ENCODE results near the gene NAIF1. TPM values are rescaled to one million over a fixed set of nuclear protein-coding genes. Genes with fewer than 3 reads are reported as not detected.

The NAIF1 gene
- total RNA-seq, 1 experiment from 2014 or later, result 17.3 TPM

- no peak overlapping the region for H2AFZ ChIP-seq
- no peaks in the 10 kb centered on the region for H3K27me3 ChIP-seq (ENCODE audit: insufficient read depth, low read depth)
- no TSS peak for BruUV-seq (replicated peaks)
- no peaks in the 10 kb centered on the region for H3K79me2 ChIP-seq (ENCODE audit: low read depth)
- no peaks in the 10 kb centered on the region for H3K9me2 ChIP-seq (ENCODE audit: insufficient read depth)
- intact Hi-C loops (cut with micrococcal nuclease; ENCODE audit: unreplicated experiment), result no loop called here
- H3K27ac ChIP-seq, result no peak overlapping the region
- H3K36me3 ChIP-seq (ENCODE audit: low read depth), result no peaks in the 10 kb centered on the region
- H3K4me2 ChIP-seq, result no peak overlapping the region
- CTCF ChIA-PET, result interaction anchor here (0.6 kb wide), 1 partner anchor 662 kb away, joined by 8 read pairs; no protein-coding TSS in a partner anchor
- H3F3A ChIP-seq (ENCODE audit: insufficient read depth, low read depth), result peaks cover 12% of the 10 kb centered on the region; the same call in 1 of the 2 replicates
- no peak overlapping the region for H3K4me3 ChIP-seq
- TF ChIP-seq EZH2 (IDR thresholded peaks at IDR 0.05; ENCODE audit: low read depth) (no peak), CTCF (conservative IDR thresholded peaks at IDR 0.05) (no peak)
- POLR2A ChIA-PET (ENCODE audit: unreplicated experiment), result interaction anchor here (0.6 kb wide), 1 partner anchor 77 kb away, joined by 3 read pairs; no protein-coding TSS in a partner anchor
- H3K9me3 ChIP-seq (ENCODE audit: insufficient read depth, low read depth), result no peaks in the 10 kb centered on the region
- peaks cover 13% of the 10 kb centered on the region for H3K4me1 ChIP-seq (replicated peaks; ENCODE audit: insufficient read depth)
- DNase-seq, result no peak
- no peaks in the 10 kb centered on the region for H4K20me1 ChIP-seq (ENCODE audit: insufficient read depth)
Observed at GRCh38 chr9:128056887-128057723, 10.0 kb downstream of the NAIF1 start.

- Histone ChIP-seq H3K36me3 (ENCODE audit: low read depth) (no peaks in the 10 kb centered on the region), H3K27ac (no peak overlapping the region), H3K9me3 (ENCODE audit: insufficient read depth, low read depth) (no peaks in the 10 kb centered on the region), H3K4me1 (replicated peaks; ENCODE audit: insufficient read depth) (peaks cover 23% of the 10 kb centered on the region), H2AFZ (no peak overlapping the region), H3F3A (ENCODE audit: insufficient read depth, low read depth) (peaks cover 18% of the 10 kb centered on the region; the same call in 1 of the 2 replicates), H4K20me1 (ENCODE audit: insufficient read depth) (no peaks in the 10 kb centered on the region), H3K4me2 (no peak overlapping the region), H3K4me3 (no peak overlapping the region), H3K27me3 (ENCODE audit: insufficient read depth, low read depth) (no peaks in the 10 kb centered on the region), H3K79me2 (ENCODE audit: low read depth) (no peaks in the 10 kb centered on the region), H3K9me2 (ENCODE audit: insufficient read depth) (no peaks in the 10 kb centered on the region)
- CTCF ChIA-PET, result no interaction called here
- intact Hi-C loops (cut with micrococcal nuclease; ENCODE audit: unreplicated experiment), result no loop called here
- TF ChIP-seq EZH2 (IDR thresholded peaks at IDR 0.05; ENCODE audit: low read depth) (no peak), CTCF (conservative IDR thresholded peaks at IDR 0.05) (no peak)
- DNase-seq, result no peak
- POLR2A ChIA-PET (ENCODE audit: unreplicated experiment), result no interaction called here
- BruUV-seq (replicated peaks), result no TSS peak
Observed at GRCh38 chr9:128056086-128056485, 11.0 kb downstream of the NAIF1 start.

GRCh38 chr9:128055344-128056040 is 11.6 kb downstream of the NAIF1 start:
- ChIA-PET POLR2A (ENCODE audit: unreplicated experiment) (no interaction called here), CTCF (no interaction called here)
- DNase-seq, result no peak
- intact Hi-C loops (cut with micrococcal nuclease; ENCODE audit: unreplicated experiment), result no loop called here
- Histone ChIP-seq H3K4me3 (no peak overlapping the region), H3K9me3 (ENCODE audit: insufficient read depth, low read depth) (no peaks in the 10 kb centered on the region), H3K79me2 (ENCODE audit: low read depth) (no peaks in the 10 kb centered on the region), H3K27me3 (ENCODE audit: insufficient read depth, low read depth) (no peaks in the 10 kb centered on the region), H3K4me1 (replicated peaks; ENCODE audit: insufficient read depth) (peaks cover 29% of the 10 kb centered on the region), H3K27ac (no peak overlapping the region), H3K36me3 (ENCODE audit: low read depth) (no peaks in the 10 kb centered on the region), H3F3A (ENCODE audit: insufficient read depth, low read depth) (peaks cover 21% of the 10 kb centered on the region; the same call in 1 of the 2 replicates), H4K20me1 (ENCODE audit: insufficient read depth) (no peaks in the 10 kb centered on the region), H3K4me2 (no peak overlapping the region), H2AFZ (no peak overlapping the region), H3K9me2 (ENCODE audit: insufficient read depth) (no peaks in the 10 kb centered on the region)
- no peak for TF ChIP-seq EZH2 (IDR thresholded peaks at IDR 0.05; ENCODE audit: low read depth)
- TF ChIP-seq CTCF (conservative IDR thresholded peaks at IDR 0.05), result no peak
- no TSS peak for BruUV-seq (replicated peaks)
